Measurements from ENCODE around the gene PRRG2. TPM values are rescaled to one million over a fixed set of nuclear protein-coding genes. Genes with fewer than 3 reads are reported as not detected.
"Not testable (repeated sequence)": the region's sequence is repeated elsewhere in the genome, so short reads cannot be mapped to it uniquely, and the experiment has no call there.

The PRRG2 gene
- total RNA-seq, 1 donor from 2014 or later: 4.5 TPM

DNA sequence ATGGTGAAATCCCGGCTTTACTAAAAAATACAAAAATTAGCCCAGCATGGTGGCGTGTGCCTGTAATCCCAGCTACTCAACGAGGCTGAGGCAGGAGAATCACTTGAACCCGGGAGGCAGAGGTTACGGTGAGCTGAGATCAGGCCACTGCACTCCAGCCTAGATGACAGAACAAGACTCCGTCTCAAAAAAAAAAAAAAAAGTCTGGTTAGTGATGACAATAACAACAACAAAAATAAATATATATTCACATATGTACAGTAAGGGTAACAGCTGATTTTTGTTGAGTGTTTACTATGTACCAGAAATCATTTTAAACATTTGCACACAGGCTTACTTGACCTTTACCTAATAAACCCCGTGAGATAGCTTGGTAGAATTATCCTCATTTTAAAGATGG is 35.8 kb downstream of the PRRG2 start:
- no peak for FAIRE-seq
- Histone ChIP-seq H3K27me3 (ENCODE audit: control insufficient read depth, insufficient read depth, low read length) (no peaks in the 10 kb centered on the region), H3K36me3 (ENCODE audit: control insufficient read depth, insufficient read depth, low read length) (peaks cover 22% of the 10 kb centered on the region), H3K4me3 (ENCODE audit: low read depth, low read length) (no peak overlapping the region)
- TF ChIP-seq, protein P1, sequence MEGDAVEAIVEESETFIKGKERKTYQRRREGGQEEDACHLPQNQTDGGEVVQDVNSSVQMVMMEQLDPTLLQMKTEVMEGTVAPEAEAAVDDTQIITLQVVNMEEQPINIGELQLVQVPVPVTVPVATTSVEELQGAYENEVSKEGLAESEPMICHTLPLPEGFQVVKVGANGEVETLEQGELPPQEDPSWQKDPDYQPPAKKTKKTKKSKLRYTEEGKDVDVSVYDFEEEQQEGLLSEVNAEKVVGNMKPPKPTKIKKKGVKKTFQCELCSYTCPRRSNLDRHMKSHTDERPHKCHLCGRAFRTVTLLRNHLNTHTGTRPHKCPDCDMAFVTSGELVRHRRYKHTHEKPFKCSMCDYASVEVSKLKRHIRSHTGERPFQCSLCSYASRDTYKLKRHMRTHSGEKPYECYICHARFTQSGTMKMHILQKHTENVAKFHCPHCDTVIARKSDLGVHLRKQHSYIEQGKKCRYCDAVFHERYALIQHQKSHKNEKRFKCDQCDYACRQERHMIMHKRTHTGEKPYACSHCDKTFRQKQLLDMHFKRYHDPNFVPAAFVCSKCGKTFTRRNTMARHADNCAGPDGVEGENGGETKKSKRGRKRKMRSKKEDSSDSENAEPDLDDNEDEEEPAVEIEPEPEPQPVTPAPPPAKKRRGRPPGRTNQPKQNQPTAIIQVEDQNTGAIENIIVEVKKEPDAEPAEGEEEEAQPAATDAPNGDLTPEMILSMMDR (IDR thresholded peaks at IDR 0.05; ENCODE audit: insufficient read depth, low read length, severe bottlenecking): no peak
- DNase-seq (ENCODE audit: low read depth): no peak

DNA sequence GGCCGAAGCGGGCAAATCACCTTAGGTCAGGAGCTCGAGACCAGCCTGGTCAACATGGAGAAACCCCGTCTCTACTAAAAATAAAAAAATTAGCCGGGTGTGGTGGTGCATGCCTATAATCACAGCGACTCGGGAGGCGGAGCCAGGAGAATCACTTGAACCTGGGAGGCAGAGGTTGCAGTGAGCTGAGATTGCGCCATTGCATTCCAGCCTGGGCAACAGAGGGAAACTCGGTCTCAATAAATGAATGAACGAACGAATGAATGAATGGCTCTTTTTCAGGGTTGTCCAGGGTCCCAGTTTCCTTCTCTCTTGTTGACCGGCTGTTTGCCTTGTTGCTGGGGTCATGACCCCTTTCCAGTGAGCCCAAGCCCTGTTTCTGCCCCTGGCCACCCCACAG is 36.7 kb downstream of the PRRG2 start:
- peaks cover 20% of the 10 kb centered on the region for H3K36me3 ChIP-seq (ENCODE audit: control insufficient read depth, insufficient read depth, low read length)
- FAIRE-seq; H3K4me3 ChIP-seq (ENCODE audit: low read depth, low read length); DNase-seq (ENCODE audit: low read depth); H3K27me3 ChIP-seq (ENCODE audit: control insufficient read depth, insufficient read depth, low read length): not testable (repeated sequence)

DNA sequence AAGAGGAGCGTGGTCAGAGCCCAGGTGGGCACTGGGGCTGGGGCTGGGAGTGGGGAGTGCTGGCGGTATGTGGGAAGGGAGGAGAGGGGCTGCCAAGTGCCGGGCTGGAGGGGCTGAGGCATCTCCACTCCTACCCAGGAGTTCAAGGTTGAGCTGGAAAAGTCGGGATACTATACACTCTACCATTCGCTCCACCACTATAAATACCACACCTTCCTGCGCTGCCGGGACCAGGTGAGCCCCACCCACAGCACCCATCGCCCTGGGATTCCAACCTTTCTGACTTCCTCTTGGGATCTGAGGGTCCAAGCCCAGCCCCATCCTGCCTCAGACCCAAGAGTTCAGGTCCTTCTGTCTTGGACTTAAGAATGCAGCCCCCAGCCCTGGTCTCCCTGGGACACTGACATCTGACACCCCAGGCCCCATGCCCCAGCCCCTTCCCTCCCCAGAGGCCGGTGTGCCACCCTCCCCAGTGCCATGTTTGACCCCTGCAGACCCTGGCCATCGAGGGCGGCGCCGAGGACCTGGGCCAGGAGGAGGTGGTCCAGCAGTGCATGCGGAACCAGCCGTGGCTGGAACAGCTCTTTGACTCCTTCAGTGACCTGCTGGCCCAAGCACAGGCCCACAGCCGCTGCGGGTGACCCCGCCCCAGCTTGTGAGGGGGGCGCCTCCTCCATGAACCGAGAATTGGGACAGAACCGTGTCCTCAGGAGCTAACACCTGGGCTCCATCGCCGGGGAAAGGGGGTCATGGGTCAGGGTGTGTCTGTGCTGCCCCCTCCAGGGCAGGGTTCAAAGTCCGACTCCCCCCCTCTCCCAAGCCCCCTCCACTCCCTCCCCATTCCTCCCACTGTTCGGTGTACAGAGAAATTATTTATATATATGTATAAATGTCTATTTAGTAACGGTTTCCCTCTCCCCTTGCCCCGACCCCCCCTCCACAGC is 44.1 kb downstream of the PRRG2 start:
- DNase-seq (ENCODE audit: low read depth) (no peak), FAIRE-seq (no peak)
- Histone ChIP-seq H3K36me3 (ENCODE audit: control insufficient read depth, insufficient read depth, low read length) (peaks cover 7% of the 10 kb centered on the region), H3K27me3 (ENCODE audit: control insufficient read depth, insufficient read depth, low read length) (no peaks in the 10 kb centered on the region), H3K4me3 (ENCODE audit: low read depth, low read length) (no peak overlapping the region)
- TF ChIP-seq, protein P1 (IDR thresholded peaks at IDR 0.05; ENCODE audit: insufficient read depth, low read length, severe bottlenecking): no peak

DNA sequence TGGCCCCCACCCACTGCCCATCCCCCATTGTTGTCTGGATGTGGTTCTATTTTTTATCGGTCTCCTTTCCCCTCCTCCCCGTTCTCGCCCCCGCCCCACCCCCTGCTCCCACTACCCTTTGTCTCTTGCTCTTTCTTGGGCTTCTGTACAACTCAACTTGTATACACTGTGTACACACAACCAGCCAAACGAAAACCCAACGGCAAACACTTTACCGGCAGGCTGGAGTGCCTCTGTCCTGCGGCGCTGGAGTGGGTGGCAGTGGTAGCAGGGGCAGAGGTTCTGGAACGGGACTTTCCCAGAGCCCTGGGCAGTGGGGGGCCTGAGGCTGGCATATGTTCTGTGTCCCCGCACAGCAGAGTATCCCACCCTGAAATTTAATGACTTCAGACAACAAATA is 45.1 kb downstream of the PRRG2 start:
- FAIRE-seq (no peak), DNase-seq (ENCODE audit: low read depth) (no peak)
- H3K36me3 ChIP-seq (ENCODE audit: control insufficient read depth, insufficient read depth, low read length): peaks cover 7% of the 10 kb centered on the region
- TF ChIP-seq, protein P1 (IDR thresholded peaks at IDR 0.05; ENCODE audit: insufficient read depth, low read length, severe bottlenecking): no peak
- no peak overlapping the region for H3K4me3 ChIP-seq (ENCODE audit: low read depth, low read length)
- H3K27me3 ChIP-seq (ENCODE audit: control insufficient read depth, insufficient read depth, low read length): no peaks in the 10 kb centered on the region

DNA sequence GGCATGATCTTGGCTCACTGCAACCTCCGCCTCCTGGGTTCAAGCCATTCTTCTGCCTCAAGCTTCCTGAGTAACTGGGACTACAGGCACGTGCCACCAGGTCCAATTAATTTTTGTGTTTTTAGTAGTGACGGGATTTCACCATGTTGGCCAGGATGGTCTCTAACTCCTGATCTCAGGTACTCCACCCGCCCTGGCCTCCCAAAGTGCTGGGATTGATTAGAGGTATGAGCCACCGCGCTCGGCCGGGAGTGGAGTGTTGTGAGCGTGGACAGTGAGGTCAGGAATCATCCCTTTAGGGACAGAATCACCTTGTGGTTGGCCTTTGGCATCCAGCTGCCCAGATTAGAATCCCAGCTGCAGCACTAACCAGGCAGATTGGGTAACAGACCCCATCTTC is 48.5 kb downstream of the PRRG2 start:
- DNase-seq (ENCODE audit: low read depth) (no peak), FAIRE-seq (no peak)
- TF ChIP-seq, protein P1 (IDR thresholded peaks at IDR 0.05; ENCODE audit: insufficient read depth, low read length, severe bottlenecking): no peak
- no peaks in the 10 kb centered on the region for H3K27me3 ChIP-seq (ENCODE audit: control insufficient read depth, insufficient read depth, low read length)
- peaks cover 4% of the 10 kb centered on the region for H3K36me3 ChIP-seq (ENCODE audit: control insufficient read depth, insufficient read depth, low read length)
- no peak overlapping the region for H3K4me3 ChIP-seq (ENCODE audit: low read depth, low read length)

DNA sequence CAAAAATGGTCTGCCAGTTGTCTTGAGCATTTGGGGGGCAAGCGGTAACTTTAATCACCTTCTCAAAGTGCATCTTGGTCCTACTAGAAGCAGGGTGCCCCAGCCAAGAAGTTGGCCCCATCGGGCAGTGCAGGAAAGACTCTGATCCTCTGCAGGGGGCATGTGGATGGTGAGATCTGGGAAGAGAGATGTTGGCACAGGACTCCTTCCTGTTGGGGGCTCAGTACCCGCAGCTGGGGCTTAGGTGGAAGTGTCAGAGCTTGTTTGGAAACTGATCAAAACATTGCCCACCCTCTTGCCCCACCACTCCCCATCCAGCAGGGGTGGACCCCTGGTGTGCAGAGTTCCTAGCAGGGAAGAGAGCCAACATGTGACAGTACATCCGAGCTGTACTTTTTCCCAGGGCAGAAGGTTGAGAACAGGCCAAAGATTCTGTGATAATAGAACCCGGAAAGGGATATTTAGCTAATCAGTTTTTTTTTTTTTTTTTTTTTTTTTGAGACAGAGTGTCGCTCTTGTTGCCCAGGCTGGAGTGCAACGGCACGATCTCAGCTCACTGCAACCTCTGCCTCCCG is 50.0 kb downstream of the PRRG2 start:
- peaks cover 6% of the 10 kb centered on the region for H3K36me3 ChIP-seq (ENCODE audit: control insufficient read depth, insufficient read depth, low read length)
- TF ChIP-seq, protein P1 (IDR thresholded peaks at IDR 0.05; ENCODE audit: insufficient read depth, low read length, severe bottlenecking): no peak
- no peak overlapping the region for H3K4me3 ChIP-seq (ENCODE audit: low read depth, low read length)
- FAIRE-seq: no peak
- no peak for DNase-seq (ENCODE audit: low read depth)
- H3K27me3 ChIP-seq (ENCODE audit: control insufficient read depth, insufficient read depth, low read length): no peaks in the 10 kb centered on the region
